WTC11 (cell line): ENCODE results near the gene ANTKMT. TPM values are rescaled to one million over a fixed set of nuclear protein-coding genes. Genes with fewer than 3 reads are reported as not detected.

Source experiments
- AFF4 ChIP-seq: sonication (generic); formaldehyde crosslinking; IDR thresholded peaks from 2 replicates; pipeline ENCODE4 v1.8.1; 2023; ENCODE audit warnings: mild to moderate bottlenecking, missing genetic modification reagents, borderline replicate concordance
- ATF3 ChIP-seq: sonication (generic); formaldehyde crosslinking; conservative IDR thresholded peaks from 2 replicates; pipeline ENCODE4 v1.8.1; 2022; ENCODE audit warnings: mild to moderate bottlenecking, missing genetic modification reagents
- ATF6 ChIP-seq: sonication (generic); formaldehyde crosslinking; IDR thresholded peaks from 2 replicates; pipeline ENCODE4 v1.8.1; 2023; ENCODE audit warnings: mild to moderate bottlenecking, missing genetic modification reagents
- CTCF ChIP-seq: fragments of 200-600 bp; IDR thresholded peaks from 2 replicates; pipeline ENCODE4 v1.8.0; 2022; ENCODE audit warnings: antibody characterized with exemption
- E2F4 ChIP-seq: sonication (generic); formaldehyde crosslinking; IDR thresholded peaks from 2 replicates; pipeline ENCODE4 v1.8.1; 2022; ENCODE audit warnings: low read depth, mild to moderate bottlenecking, moderate library complexity, missing genetic modification reagents, borderline replicate concordance
- FOXJ3 ChIP-seq: sonication (generic); formaldehyde crosslinking; IDR thresholded peaks from 2 replicates; pipeline ENCODE4 v1.9.0; 2021; ENCODE audit warnings: missing genetic modification reagents, mild to moderate bottlenecking, borderline replicate concordance
- FOXK1 ChIP-seq: sonication (generic); formaldehyde crosslinking; IDR thresholded peaks from 2 replicates; pipeline ENCODE4 v1.8.0; 2022; ENCODE audit warnings: mild to moderate bottlenecking, moderate library complexity, missing genetic modification reagents
- GABPB1 ChIP-seq: sonication (generic); formaldehyde crosslinking; IDR thresholded peaks from 2 replicates; pipeline ENCODE4 v1.8.1; 2023; ENCODE audit warnings: mild to moderate bottlenecking, missing genetic modification reagents
- MAX ChIP-seq: sonication (generic); formaldehyde crosslinking; IDR thresholded peaks from 2 replicates; pipeline ENCODE4 v1.8.0; 2022; ENCODE audit warnings: mild to moderate bottlenecking, missing genetic modification reagents
- PRDM15 ChIP-seq: sonication (generic); formaldehyde crosslinking; IDR thresholded peaks from 2 replicates; pipeline ENCODE4 v1.8.0; 2022; ENCODE audit warnings: missing genetic modification reagents
- RELA ChIP-seq: sonication (generic); formaldehyde crosslinking; IDR thresholded peaks from 2 replicates; pipeline ENCODE4 v1.8.1; 2022; ENCODE audit warnings: missing genetic modification reagents, mild to moderate bottlenecking, borderline replicate concordance
- STAT6 ChIP-seq: sonication (generic); formaldehyde crosslinking; conservative IDR thresholded peaks from 2 replicates; pipeline ENCODE4 v1.8.1; 2023; ENCODE audit warnings: mild to moderate bottlenecking, low read depth, missing genetic modification reagents, moderate library complexity
- TCF7 ChIP-seq: sonication (generic); formaldehyde crosslinking; IDR thresholded peaks from 2 replicates; pipeline ENCODE4 v1.8.0; 2022; ENCODE audit warnings: mild to moderate bottlenecking, low read depth, missing genetic modification reagents, moderate library complexity
- TEAD1 ChIP-seq: sonication (generic); formaldehyde crosslinking; IDR thresholded peaks from 2 replicates; pipeline ENCODE4 v1.8.0; 2022; ENCODE audit warnings: mild to moderate bottlenecking, missing genetic modification reagents
- ZBTB43 ChIP-seq: sonication (generic); formaldehyde crosslinking; IDR thresholded peaks from 2 replicates; pipeline ENCODE4 v1.8.1; 2023; ENCODE audit warnings: mild to moderate bottlenecking, missing genetic modification reagents
- ZMAT4 ChIP-seq: fragments of 250-450 bp; sonication (Bioruptor Pico); IDR thresholded peaks from 2 replicates; pipeline ENCODE4 v1.9.0; 2021; ENCODE audit warnings: mild to moderate bottlenecking
- total RNA-seq: library from RNA; stranded (reverse); gene quantifications from 3 replicates; pipeline ENCODE4 v1.2.3, GENCODE V29; 2021

ANTKMT gene
- total RNA-seq, 1 experiment from 2014 or later = 40.6 TPM

- peak; percentile 43; the same call in 1 of the 2 replicates for TF ChIP-seq TCF7 (CRISPR knock-in tag)
- TF ChIP-seq ATF6 (CRISPR knock-in tag) = no peak; the same call in 1 of the 2 replicates
- peak; percentile 76 for TF ChIP-seq GABPB1
- no peak for TF ChIP-seq FOXJ3 (CRISPR knock-in tag)
- TF ChIP-seq ATF3 = no peak
- TF ChIP-seq PRDM15 = peak; percentile 50; the same call in 1 of the 2 replicates
- peak; percentile 99 for TF ChIP-seq MAX (CRISPR knock-in tag)
- TF ChIP-seq CTCF = no peak
- TF ChIP-seq E2F4 (CRISPR knock-in tag) = peak; percentile 65; the same call in 1 of the 2 replicates
- no peak for TF ChIP-seq AFF4
- TF ChIP-seq STAT6 (CRISPR knock-in tag) = peak; percentile 97; the same call in 1 of the 2 replicates
- no peak for TF ChIP-seq ZMAT4
- peak; percentile 48; the same call in 1 of the 2 replicates for TF ChIP-seq ZBTB43
- TF ChIP-seq FOXK1 = peak; percentile 85
- peak; percentile 15; the same call in 1 of the 2 replicates for TF ChIP-seq TEAD1 (CRISPR knock-in tag)
- peak; percentile 93; the same call in 1 of the 2 replicates for TF ChIP-seq RELA
These were observed at the start of gene ANTKMT (continued) for GRCh38 chr16:720990-721764.
